Trophoblast cell (in vitro differentiated cells and primary cell): ENCODE results near the gene FTO.

Experiments used
- DNase-seq, 2 donors: peaks; one replicate each; pipeline ENCODE4 v3.0.0-alpha.2; 2016
- H2AFZ ChIP-seq: 2 replicates; pipeline ENCODE4 v1.6.1; 2013; ENCODE audit warnings: low read length, moderate library complexity, mild to moderate bottlenecking; ENCODE audit not compliant: insufficient read depth, poor library complexity
- H2AK5ac ChIP-seq: 2 replicates; pipeline ENCODE4 v1.6.1; 2013; ENCODE audit warnings: mild to moderate bottlenecking, low read length
- H2BK120ac ChIP-seq: 2 replicates; pipeline ENCODE4 v1.6.1; 2013; ENCODE audit warnings: low read length, mild to moderate bottlenecking, moderate library complexity; ENCODE audit not compliant: insufficient read depth, poor library complexity
- H2BK12ac ChIP-seq: 2 replicates; pipeline ENCODE4 v1.6.1; 2013; ENCODE audit warnings: mild to moderate bottlenecking, low read length, moderate library complexity
- H2BK5ac ChIP-seq: 2 replicates; pipeline ENCODE4 v1.6.1; 2013; ENCODE audit warnings: low read length, low read depth, moderate library complexity, mild to moderate bottlenecking; ENCODE audit not compliant: poor library complexity
- H3K14ac ChIP-seq: 2 replicates; pipeline ENCODE4 v1.6.1; 2013; ENCODE audit warnings: mild to moderate bottlenecking, low read length
- H3K18ac ChIP-seq: 2 replicates; pipeline ENCODE4 v1.6.1; 2013; ENCODE audit warnings: mild to moderate bottlenecking, low read length
- H3K23ac ChIP-seq: 2 replicates; pipeline ENCODE4 v1.6.1; 2013; ENCODE audit warnings: low read length
- H3K27ac ChIP-seq: 2 replicates; pipeline ENCODE4 v1.5.1; 2013; ENCODE audit warnings: low read depth, mild to moderate bottlenecking, inconsistent platforms, low read length, moderate library complexity
- H3K27me3 ChIP-seq: 2 replicates; pipeline ENCODE4 v1.6.1; 2013; ENCODE audit warnings: inconsistent platforms, mild to moderate bottlenecking, low read length, moderate library complexity; ENCODE audit not compliant: insufficient read depth
- H3K36me3 ChIP-seq, 2 experiments: 1 replicate in 1 of 2; 2 replicates in 1 of 2; pipeline ENCODE4 v1.6.1; 2013; ENCODE audit warnings: low read length in 2 of 2, mild to moderate bottlenecking in 2 of 2, moderate library complexity in 1 of 2; ENCODE audit not compliant: insufficient read depth in 2 of 2, control insufficient read depth in 1 of 2
- H3K4ac ChIP-seq: 2 replicates; pipeline ENCODE4 v1.6.1; 2013; ENCODE audit warnings: low read depth, mild to moderate bottlenecking, low read length, moderate library complexity
- H3K4me1 ChIP-seq, 2 experiments: 1 replicate in 1 of 2; 2 replicates in 1 of 2; pipeline ENCODE4 v1.6.1; 2013; ENCODE audit warnings: low read length in 2 of 2, mild to moderate bottlenecking in 2 of 2, moderate library complexity in 1 of 2; ENCODE audit not compliant: insufficient read depth in 2 of 2, control insufficient read depth in 1 of 2
- H3K4me2 ChIP-seq: 2 replicates; pipeline ENCODE4 v1.6.1; 2013; ENCODE audit warnings: inconsistent platforms, mild to moderate bottlenecking, low read length, moderate library complexity
- H3K4me3 ChIP-seq: 2 replicates; pipeline ENCODE4 v1.5.1; 2013; ENCODE audit warnings: mild to moderate bottlenecking, low read depth, low read length, inconsistent platforms
- H3K79me1 ChIP-seq: one replicate; pipeline ENCODE4 v1.6.1; 2013; ENCODE audit warnings: low read length
- H3K79me2 ChIP-seq: 2 replicates; pipeline ENCODE4 v1.6.1; 2013; ENCODE audit warnings: low read length, mild to moderate bottlenecking; ENCODE audit not compliant: control insufficient read depth, insufficient read depth, poor library complexity
- H3K9ac ChIP-seq: 2 replicates; pipeline ENCODE4 v1.6.1; 2013; ENCODE audit warnings: mild to moderate bottlenecking, low read length
- H3K9me3 ChIP-seq: 2 replicates; pipeline ENCODE4 v1.6.1; 2013; ENCODE audit warnings: low read depth, mild to moderate bottlenecking, control low read depth, inconsistent platforms, low read length; ENCODE audit not compliant: insufficient read depth
- H4K12ac ChIP-seq: 2 replicates; pipeline ENCODE4 v1.6.1; 2013; ENCODE audit warnings: low read depth, mild to moderate bottlenecking, low read length, moderate library complexity
- H4K8ac ChIP-seq: 2 replicates; pipeline ENCODE4 v1.6.1; 2013; ENCODE audit warnings: low read depth, mild to moderate bottlenecking, low read length, moderate library complexity
- H4K91ac ChIP-seq: one replicate; pipeline ENCODE4 v1.6.1; 2013; ENCODE audit warnings: low read depth, mild to moderate bottlenecking, low read length, moderate library complexity
- WGBS: extraction: QIAGEN DNeasy Blood & Tissue Kit; methylation state at CpG from one replicate; pipeline ENCODE4 v1.1.7; 2013; ENCODE audit warnings: missing lambda C conversion rate; ENCODE audit not compliant: insufficient read length, insufficient coverage; ENCODE audit errors: extremely low coverage; 5-methylcytosine and 5-hydroxymethylcytosine counted together

Gene FTO

GRCh38 chr16:54107583-54108202 lies 403.7 kb downstream of the FTO start:
- Histone ChIP-seq H3K79me1 (peaks cover 3% of the 10 kb centered on the region), H4K8ac (no peak overlapping the region), H4K12ac (no peak overlapping the region), H3K27me3 (no peaks in the 10 kb centered on the region), H3K9me3 (peaks cover 2% of the 10 kb centered on the region), H3K4me1 (peaks cover 4 to 9% of the 10 kb centered on the region in 2 experiments), H2BK120ac (peak overlapping the region; percentile 62), H3K4me3 (no peak overlapping the region), H3K9ac (no peak overlapping the region), H3K79me2 (no peaks in the 10 kb centered on the region), H2AK5ac (no peak overlapping the region), H3K4me2 (no peak overlapping the region), H2BK5ac (peak overlapping the region; percentile 54), H3K23ac (peak overlapping the region; percentile 52), H2AFZ (no peak overlapping the region), H3K14ac (peak overlapping the region; percentile 27), H2BK12ac (peak overlapping the region; percentile 46), H4K91ac (peak overlapping the region; percentile 58), H3K27ac (peak overlapping the region; percentile 63), H3K4ac (no peak overlapping the region), H3K36me3 (no peaks in the 10 kb centered on the region), H3K18ac (peak overlapping the region; percentile 48)
- DNase-seq, result no peak
- WGBS, result no CpG with 5 or more reads among the region's 7 CpGs

DNA sequence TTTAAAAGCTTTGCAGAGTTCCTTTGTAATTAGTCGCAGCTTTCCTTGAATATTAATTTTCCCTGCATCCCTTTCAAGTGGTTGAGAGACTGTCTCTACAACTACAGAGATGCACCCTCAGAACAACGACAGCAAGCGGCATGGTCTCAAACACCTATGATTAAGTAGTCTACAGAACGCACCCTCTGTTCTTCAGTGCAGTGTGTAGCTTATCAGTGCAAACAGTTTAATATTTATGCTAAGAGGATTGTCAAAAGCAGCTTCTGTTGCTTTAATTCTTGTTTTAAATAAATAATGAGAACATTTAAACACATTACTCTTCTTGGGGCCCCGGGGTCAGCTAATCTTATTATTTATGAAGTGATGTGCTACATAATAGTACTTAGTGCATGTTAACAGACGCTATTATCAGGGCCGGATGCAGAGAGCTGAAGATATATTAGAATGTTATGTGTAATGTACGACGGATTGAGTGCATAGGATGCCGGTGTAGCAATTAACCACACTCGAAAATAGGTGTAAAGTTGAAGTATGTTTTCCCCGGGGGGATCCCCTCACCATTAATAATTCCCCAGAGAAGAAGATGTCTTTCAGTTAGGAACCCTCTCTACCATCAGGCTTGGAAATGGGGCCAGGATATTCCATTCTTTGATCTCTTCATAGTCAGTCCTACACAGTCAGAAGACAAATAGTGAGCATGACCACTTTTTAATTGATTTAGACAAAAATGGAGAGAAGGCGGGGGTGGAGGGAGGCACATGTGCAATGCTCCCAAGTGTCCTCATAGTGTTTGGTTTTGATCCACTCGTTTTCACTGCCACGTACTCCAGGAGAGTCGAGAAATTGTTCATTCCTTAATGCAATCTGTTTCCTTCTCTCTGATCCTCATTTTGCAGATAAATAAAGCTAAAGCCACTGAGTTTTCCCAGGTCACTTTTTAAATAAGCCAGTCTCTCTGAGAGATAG lies 406.3 kb downstream of the FTO start:
- H3K79me2 ChIP-seq, result no peaks in the 10 kb centered on the region

GRCh38 chr16:54112451-54113206 lies 408.7 kb downstream of the FTO start:
- Histone ChIP-seq H4K91ac (no peak overlapping the region), H3K14ac (no peak overlapping the region), H3K4ac (no peak overlapping the region), H3K27ac (no peak overlapping the region), H2BK12ac (no peak overlapping the region), H3K79me1 (peaks cover 3% of the 10 kb centered on the region), H2BK120ac (no peak overlapping the region), H4K8ac (no peak overlapping the region), H3K4me1 (peaks cover 3% of the 10 kb centered on the region in 2 experiments), H2AK5ac (no peak overlapping the region), H3K36me3 (peaks cover 0 to 2% of the 10 kb centered on the region in 2 experiments), H2AFZ (no peak overlapping the region), H4K12ac (no peak overlapping the region), H3K27me3 (no peaks in the 10 kb centered on the region), H3K23ac (no peak overlapping the region), H3K4me2 (no peak overlapping the region), H2BK5ac (no peak overlapping the region), H3K9me3 (peaks cover 2% of the 10 kb centered on the region), H3K4me3 (no peak overlapping the region), H3K9ac (no peak overlapping the region), H3K18ac (no peak overlapping the region), H3K79me2 (no peaks in the 10 kb centered on the region)
- DNase-seq, result no peak
- no CpG with 5 or more reads among the region's 8 CpGs for WGBS

More for the DNA sequence above, 406.3 kb downstream of the FTO start:
- H3K4me1 ChIP-seq, result peaks cover 4 to 6% of the 10 kb centered on the region in 2 experiments
- peaks cover 3% of the 10 kb centered on the region for H3K79me1 ChIP-seq
- H2BK120ac ChIP-seq, result no peak overlapping the region
- no peak overlapping the region for H2AK5ac ChIP-seq
- H3K14ac ChIP-seq, result no peak overlapping the region
- DNase-seq, result no peak
- peaks cover 0 to 2% of the 10 kb centered on the region in 2 experiments for H3K36me3 ChIP-seq
- H3K4me3 ChIP-seq, result no peak overlapping the region
- H4K8ac ChIP-seq, result no peak overlapping the region
- WGBS, result no CpG with 5 or more reads among the region's 16 CpGs
- H3K18ac ChIP-seq, result no peak overlapping the region
- H4K12ac ChIP-seq, result no peak overlapping the region
- H2BK12ac ChIP-seq, result no peak overlapping the region
- H3K23ac ChIP-seq, result no peak overlapping the region
- no peaks in the 10 kb centered on the region for H3K27me3 ChIP-seq
- H3K9ac ChIP-seq, result no peak overlapping the region
- no peak overlapping the region for H4K91ac ChIP-seq
- H2AFZ ChIP-seq, result no peak overlapping the region
- H3K4ac ChIP-seq, result no peak overlapping the region
- peaks cover 2% of the 10 kb centered on the region for H3K9me3 ChIP-seq
- H3K27ac ChIP-seq, result no peak overlapping the region
- no peak overlapping the region for H2BK5ac ChIP-seq
- no peak overlapping the region for H3K4me2 ChIP-seq

- Histone ChIP-seq H4K91ac (no peak overlapping the region), H3K4me2 (no peak overlapping the region), H2AK5ac (no peak overlapping the region), H3K27me3 (no peaks in the 10 kb centered on the region), H3K14ac (no peak overlapping the region), H4K12ac (no peak overlapping the region), H2BK5ac (no peak overlapping the region), H3K9ac (no peak overlapping the region), H3K4me3 (no peak overlapping the region), H3K27ac (no peak overlapping the region), H3K23ac (no peak overlapping the region), H2BK12ac (no peak overlapping the region), H3K9me3 (no peaks in the 10 kb centered on the region), H2AFZ (no peak overlapping the region), H3K18ac (no peak overlapping the region), H2BK120ac (no peak overlapping the region), H3K4me1 (no peaks in the 10 kb centered on the region), H4K8ac (no peak overlapping the region), H3K36me3 (peaks cover 0 to 2% of the 10 kb centered on the region in 2 experiments), H3K79me1 (no peaks in the 10 kb centered on the region), H3K79me2 (no peaks in the 10 kb centered on the region), H3K4ac (no peak overlapping the region)
- DNase-seq, result no peak
- WGBS, result no CpG with 5 or more reads among the region's 9 CpGs
Observed at GRCh38 chr16:54115558-54115957, 411.6 kb downstream of the FTO start.
